Ureter (tissue), 1 donor: ENCODE measurements around the gene CLINT1. TPM values are rescaled to one million over a fixed set of nuclear protein-coding genes. Genes with fewer than 3 reads are reported as not detected.
"Not testable (repeated sequence)": the region's sequence is repeated elsewhere in the genome, so short reads cannot be mapped to it uniquely, and the experiment has no call there.

Experiments used
- DNase-seq: peaks from one replicate; pipeline ENCODE4 v3.0.0-alpha.2; 2020; ENCODE audit warnings: low spot score
- total RNA-seq: library from RNA; stranded (reverse); gene quantifications from one replicate; pipeline ENCODE4 v1.2.4, GENCODE V29; 2023
- donor health status: DM: yes; HTN: yes; CAD: no.

Gene CLINT1
- total RNA-seq, 1 donor from 2014 or later, result 131 TPM

- no peak for DNase-seq
Observed at GRCh38 chr5:157862183-157862851, 3.4 kb upstream of the CLINT1 start.

GRCh38 chr5:157860898-157861890 lies 2.2 kb upstream of the CLINT1 start:
- no peak for DNase-seq

- DNase-seq, result no peak
Observed at GRCh38 chr5:157859227-157859575, 256 bp upstream of the CLINT1 start.

GRCh38 chr5:157857816-157858526 lies 974 bp downstream of the CLINT1 start:
- no peak for DNase-seq

GRCh38 chr5:157855404-157855994 lies 3.4 kb downstream of the CLINT1 start:
- DNase-seq, result peak; percentile 54

GRCh38 chr5:157853365-157853764 lies 5.6 kb downstream of the CLINT1 start:
- DNase-seq, result not testable (repeated sequence)

DNA sequence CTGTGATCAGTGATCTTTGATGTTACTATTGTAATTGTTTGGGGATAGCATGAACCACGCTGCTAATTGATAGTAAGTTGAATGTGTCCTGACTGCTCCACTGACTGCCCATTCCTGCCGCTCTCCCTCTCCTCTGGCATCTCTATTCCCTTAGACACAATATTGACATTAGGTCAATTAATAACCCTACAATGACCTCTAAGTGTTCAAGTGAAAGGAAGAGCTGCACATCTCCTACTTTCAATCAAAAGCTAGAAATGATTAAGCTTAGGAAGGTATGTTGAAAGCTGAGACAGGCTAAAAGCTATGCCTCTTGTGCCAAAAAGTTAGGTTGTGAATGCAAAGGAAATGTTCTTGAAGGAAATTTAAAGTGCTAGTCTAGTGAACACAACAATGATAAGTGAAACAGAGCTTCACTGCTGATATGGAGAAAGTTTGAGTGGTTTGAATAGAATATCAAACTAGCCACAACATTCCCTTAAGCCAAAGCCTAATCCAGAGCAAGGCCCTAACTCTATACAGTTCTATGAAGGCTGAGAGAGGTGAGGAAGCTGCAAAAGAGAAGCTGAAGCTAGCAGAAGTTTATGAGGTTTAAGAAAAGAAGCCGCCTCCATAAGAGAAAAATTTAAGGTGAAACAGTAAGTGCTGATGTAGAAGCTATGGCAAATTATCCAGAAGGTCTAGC lies 12.9 kb downstream of the CLINT1 start:
- DNase-seq, result no peak

- DNase-seq, result no peak
Observed at GRCh38 chr5:157842787-157843186, 16.2 kb downstream of the CLINT1 start.

GRCh38 chr5:157842185-157842584 lies 16.8 kb downstream of the CLINT1 start:
- DNase-seq, result no peak

DNA sequence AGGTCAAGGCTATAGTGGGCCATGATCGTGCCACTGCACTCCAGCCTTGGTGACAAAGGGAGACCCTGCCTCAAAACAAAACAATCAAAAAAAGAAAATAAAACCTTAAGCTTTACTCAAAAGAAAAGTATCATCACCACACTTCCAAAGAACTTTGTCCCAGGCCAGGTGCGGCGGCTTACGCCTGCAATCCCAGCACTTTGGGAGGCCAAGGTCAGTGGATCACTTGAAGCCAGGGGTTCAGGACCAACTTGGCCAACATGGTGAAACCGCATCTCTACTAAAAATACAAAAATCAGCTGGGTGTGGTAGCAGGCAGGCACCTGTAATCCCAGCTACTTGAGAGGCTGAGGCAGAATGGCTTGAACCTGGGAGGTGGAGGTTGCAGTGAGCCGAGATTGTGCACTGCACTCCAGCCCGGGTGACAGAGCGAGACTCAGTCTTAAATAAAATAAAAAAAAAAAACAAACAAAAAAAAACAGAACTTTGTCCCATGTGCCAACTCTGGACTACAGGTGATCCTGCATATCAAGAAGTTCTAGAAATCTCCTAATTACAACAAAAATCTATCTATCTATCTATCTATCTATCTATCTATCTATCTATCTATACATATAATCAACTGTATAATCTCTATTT lies 19.7 kb downstream of the CLINT1 start:
- no peak for DNase-seq

DNA sequence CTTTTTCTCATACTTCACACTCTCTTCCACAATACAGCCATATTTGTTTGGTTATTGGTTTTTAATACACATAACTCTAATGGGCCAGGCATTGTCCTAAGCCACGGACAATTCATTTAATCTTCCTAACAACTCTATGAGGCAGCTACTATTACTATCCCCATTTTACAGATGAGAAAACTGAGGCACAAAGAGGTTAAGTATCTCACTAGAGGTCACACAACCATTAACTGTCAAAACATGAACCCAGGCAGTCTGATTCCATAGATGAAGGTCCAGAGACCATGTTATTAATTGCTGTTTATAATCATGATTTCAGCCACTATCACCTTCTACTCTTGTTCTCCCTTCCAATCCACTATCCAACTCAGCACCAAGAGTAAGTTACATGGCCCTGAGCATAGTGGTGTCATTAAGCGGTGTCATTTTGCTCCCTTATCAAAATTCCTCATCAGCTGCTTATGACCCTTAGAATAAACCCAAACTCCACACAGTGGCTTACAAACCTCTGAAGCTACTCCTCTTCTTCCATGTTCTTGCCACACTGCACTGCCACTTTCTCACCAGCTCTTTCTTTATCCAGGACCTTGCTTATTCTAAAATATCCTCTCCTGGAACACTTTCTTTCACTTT lies 22.7 kb downstream of the CLINT1 start:
- no peak for DNase-seq

GRCh38 chr5:157835041-157835440 lies 23.9 kb downstream of the CLINT1 start:
- no peak for DNase-seq

DNA sequence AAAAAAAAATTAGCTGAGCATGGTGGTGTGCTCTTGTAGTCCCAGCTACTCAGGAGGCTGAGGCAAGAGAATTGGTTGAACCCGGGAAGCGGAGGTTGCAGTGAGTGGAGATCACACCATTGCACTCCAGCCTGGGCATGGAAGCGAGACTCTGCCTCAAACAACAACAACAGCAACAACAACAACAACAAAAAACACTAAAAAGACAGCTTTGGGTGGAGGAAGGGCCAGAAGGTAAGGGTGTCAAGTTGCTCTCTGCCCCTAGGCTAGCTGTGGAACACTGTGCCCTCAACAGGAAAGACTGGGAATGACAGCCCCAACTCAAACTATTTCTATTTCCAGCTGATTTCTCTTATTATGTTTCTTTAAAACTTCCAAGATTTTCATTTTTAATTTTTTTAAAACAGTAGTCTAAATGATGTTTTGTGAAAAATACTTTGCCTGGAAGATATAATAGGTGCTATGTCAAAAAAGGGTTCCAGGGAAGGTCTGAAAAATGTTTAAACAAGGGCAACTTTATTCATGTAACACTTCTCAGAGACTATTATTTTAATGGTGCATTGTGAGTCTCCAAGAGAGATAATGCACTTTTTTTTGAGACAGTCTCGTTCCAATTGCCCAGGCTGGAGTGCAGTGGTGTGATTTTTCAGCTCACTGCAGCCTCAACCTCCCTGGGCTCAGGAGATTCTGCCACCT lies 29.9 kb downstream of the CLINT1 start:
- DNase-seq, result no peak

- DNase-seq, result no peak
Observed at GRCh38 chr5:157828105-157828943, 30.6 kb downstream of the CLINT1 start.

DNA sequence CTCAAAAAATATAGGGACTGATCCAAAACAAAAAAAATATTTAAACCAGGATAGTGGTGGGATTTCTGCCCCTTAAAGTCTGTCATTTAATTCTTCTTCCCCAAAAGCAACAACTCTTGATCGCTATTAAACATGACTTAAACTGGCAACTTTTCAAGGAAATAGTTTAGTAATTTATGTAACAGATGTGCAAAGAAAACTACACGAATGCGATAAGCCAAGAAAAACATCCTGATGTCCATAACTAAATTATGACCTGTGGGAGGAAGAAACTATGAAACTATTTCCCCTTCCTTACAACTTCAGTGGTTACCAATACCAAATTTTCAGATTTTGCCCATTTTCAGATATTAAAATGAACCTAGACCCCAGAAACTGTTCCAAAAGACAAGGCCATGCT lies 31.5 kb downstream of the CLINT1 start:
- DNase-seq, result no peak

GRCh38 chr5:157823655-157824054 lies 35.3 kb downstream of the CLINT1 start:
- DNase-seq, result no peak

- DNase-seq, result no peak
Observed at GRCh38 chr5:157821822-157822622, 36.9 kb downstream of the CLINT1 start.

DNA sequence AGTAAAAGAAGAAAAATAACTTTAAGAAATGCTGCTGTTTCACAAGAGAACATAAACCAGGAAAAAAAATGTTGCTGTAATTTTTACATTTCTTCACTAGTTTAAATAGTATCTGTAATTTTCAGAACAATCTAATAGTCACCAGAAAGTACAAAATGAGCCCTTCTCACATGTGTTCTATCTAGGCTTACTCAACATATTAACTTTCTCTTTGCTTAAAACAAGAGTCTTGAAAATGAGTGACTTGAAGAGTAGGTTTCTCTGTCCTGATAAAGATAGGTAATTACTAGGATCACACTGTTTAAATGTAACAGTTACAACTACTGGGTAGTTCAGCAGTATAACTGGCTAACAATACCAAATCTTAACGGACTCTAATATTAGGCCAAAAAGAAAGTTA lies 37.5 kb downstream of the CLINT1 start:
- no peak for DNase-seq
